Measurements from ENCODE around the gene PDE4D. TPM values are rescaled to one million over a fixed set of nuclear protein-coding genes. Genes with fewer than 3 reads are reported as not detected.

The PDE4D gene
- total and polyA plus RNA-seq, 10 of the 15 experiments (the other 5 are each of a cell fraction or from before 2014, with no cell fraction given), result 0.87 to 4.1 (median 2.2) TPM

DNA sequence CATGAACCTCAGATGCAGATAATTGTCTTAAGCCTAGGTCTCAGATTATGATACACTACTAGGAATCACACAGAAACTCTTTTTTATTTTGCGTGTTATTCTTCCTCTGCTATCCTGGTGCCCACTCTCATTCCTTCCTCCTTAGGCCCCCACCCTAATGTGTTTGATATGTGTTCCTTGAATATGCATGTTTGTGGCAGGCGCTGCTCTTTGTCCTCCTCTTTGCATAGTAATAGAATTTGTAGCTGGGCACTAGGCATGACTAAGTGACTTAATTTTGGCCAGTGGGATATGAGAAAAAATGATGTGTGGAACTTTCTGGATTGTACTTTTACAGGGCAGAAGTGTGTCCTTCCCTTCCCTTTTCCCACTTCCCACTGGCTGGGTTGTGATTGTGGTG is 965.6 kb downstream of the PDE4D start:
- no peak for FAIRE-seq
- in situ Hi-C loops (cut with MboI), result no loop called here
- intact Hi-C loops (cut with micrococcal nuclease; ENCODE audit: unreplicated experiment), result no loop called here

GRCh38 chr5:58927181-58927580 is 966.3 kb downstream of the PDE4D start:
- TF ChIP-seq POLR2AphosphoS5 (IDR thresholded peaks at IDR 0.05; ENCODE audit: low read length) (no peak), CHD1 (IDR thresholded peaks at IDR 0.05; ENCODE audit: low read depth, low read length) (no peak)
- ChIA-PET SMC1A (ENCODE audit: uncharacterized antibody, unreplicated experiment) (interaction anchor here (0.7 to 1.0 kb wide), 2 partner anchors 42 to 66 kb away, joined by 3 to 4 read pairs; no protein-coding TSS in a partner anchor), RAD21 (ENCODE audit: unreplicated experiment) (no interaction called here), POLR2A (no interaction called here), CTCF (interaction anchor here (1.0 kb wide), 1 partner anchor 34 kb away, joined by 3 read pairs; no protein-coding TSS in a partner anchor)
- no peaks in the 10 kb centered on the region for H3K4me1 ChIP-seq (ENCODE audit: control insufficient read depth, insufficient read depth, low read length)
- H2AFZ ChIP-seq (ENCODE audit: control insufficient read depth, low read depth, low read length), result no peak overlapping the region
- no peak overlapping the region for H3K4me2 ChIP-seq (ENCODE audit: control insufficient read depth, insufficient read depth)
- in situ Hi-C loops (cut with MboI) (no loop called here), intact Hi-C loops (cut with micrococcal nuclease; ENCODE audit: unreplicated experiment) (no loop called here)
- no peak overlapping the region for H3K27ac ChIP-seq (ENCODE audit: control insufficient read depth, insufficient read depth)
- 0 out of 4 replicates have a peak, but pooled peaks cover 0 to 2% of the 10 kb centered on the region in 2 experiments for H3K27me3 ChIP-seq (replicated peaks in 1 of 2; ENCODE audit: control insufficient read depth in 2 of 2, insufficient read depth in 2 of 2, low read length in 1 of 2)
- no peak overlapping the region for H3K9ac ChIP-seq (ENCODE audit: control insufficient read depth, insufficient read depth, low read length)
- ATAC-seq, result peak; percentile 17; the same call in 1 of the 3 replicates
- H3K79me2 ChIP-seq (ENCODE audit: control insufficient read depth, insufficient read depth, low read length), result no peaks in the 10 kb centered on the region
- H3K36me3 ChIP-seq (ENCODE audit: control insufficient read depth in 2 of 2, insufficient read depth in 2 of 2, low read length in 1 of 2), result no peaks in the 10 kb centered on the region
- no TSS peak for BruUV-seq (replicated peaks)
- no peak overlapping the region for H3K4me3 ChIP-seq
- no peak for FAIRE-seq
- DNase-seq (ENCODE audit: low read depth, low spot score), result no peak
- 8% methylated on average over 2 of the region's 2 CpGs for WGBS (ENCODE audit: insufficient coverage, insufficient replicate concordance, low lambda C conversion rate, missing lambda C conversion rate)
- H3K9me3 ChIP-seq (replicated peaks; ENCODE audit: control insufficient read depth, insufficient read depth, low read length), result no peaks in the 10 kb centered on the region
- H4K20me1 ChIP-seq (ENCODE audit: control insufficient read depth, insufficient read depth), result no peaks in the 10 kb centered on the region

More for the DNA sequence above, 965.6 kb downstream of the PDE4D start:
- H2AFZ ChIP-seq (ENCODE audit: control insufficient read depth, low read depth, low read length), result no peak overlapping the region
- no peaks in the 10 kb centered on the region for H3K4me1 ChIP-seq (ENCODE audit: control insufficient read depth, insufficient read depth, low read length)
- no peak overlapping the region for H3K4me2 ChIP-seq (ENCODE audit: control insufficient read depth, insufficient read depth)
- BruUV-seq (replicated peaks), result no TSS peak
- 93% methylated on average over 2 of the region's 2 CpGs for WGBS (ENCODE audit: insufficient coverage, insufficient replicate concordance, low lambda C conversion rate, missing lambda C conversion rate)
- SMC1A ChIA-PET (ENCODE audit: uncharacterized antibody, unreplicated experiment), result interaction anchor here (0.7 to 1.6 kb wide), 3 partner anchors 14 to 67 kb away, joined by 3 to 5 read pairs (median 4); no protein-coding TSS in a partner anchor
- CTCF ChIA-PET, result no interaction called here
- no peaks in the 10 kb centered on the region for H4K20me1 ChIP-seq (ENCODE audit: control insufficient read depth, insufficient read depth)
- DNase-seq (ENCODE audit: low read depth, low spot score) (no peak), ATAC-seq (no peak)
- no peaks in the 10 kb centered on the region for H3K36me3 ChIP-seq (ENCODE audit: control insufficient read depth in 2 of 2, insufficient read depth in 2 of 2, low read length in 1 of 2)
- H3K9ac ChIP-seq (ENCODE audit: control insufficient read depth, insufficient read depth, low read length), result no peak overlapping the region
- no peaks in the 10 kb centered on the region for H3K9me3 ChIP-seq (replicated peaks; ENCODE audit: control insufficient read depth, insufficient read depth, low read length)
- no peaks in the 10 kb centered on the region for H3K79me2 ChIP-seq (ENCODE audit: control insufficient read depth, insufficient read depth, low read length)
- H3K27me3 ChIP-seq (replicated peaks in 1 of 2; ENCODE audit: control insufficient read depth in 2 of 2, insufficient read depth in 2 of 2, low read length in 1 of 2), result 0 out of 4 replicates have a peak, but pooled peaks cover 0 to 2% of the 10 kb centered on the region in 2 experiments
- POLR2A ChIA-PET, result no interaction called here
- no peak for TF ChIP-seq DPF2 (IDR thresholded peaks at IDR 0.05)
- RAD21 ChIA-PET (ENCODE audit: unreplicated experiment), result no interaction called here
- no peak overlapping the region for H3K4me3 ChIP-seq
- no peak overlapping the region for H3K27ac ChIP-seq (ENCODE audit: control insufficient read depth, insufficient read depth)

Data from GM12878 (cell line).